HUES6 (cell line): ENCODE data around the gene NELFB.

Experiments
- H3K27ac ChIP-seq: 2 replicates; pipeline ENCODE4 v1.7.0; 2013; ENCODE audit warnings: low read depth, mild to moderate bottlenecking, low read length, inconsistent platforms
- H3K27me3 ChIP-seq: 2 replicates; pipeline ENCODE4 v1.6.1; 2013; ENCODE audit warnings: low read length; ENCODE audit not compliant: control insufficient read depth, insufficient read depth
- H3K36me3 ChIP-seq: 2 replicates; pipeline ENCODE4 v1.6.1; 2013; ENCODE audit warnings: low read length; ENCODE audit not compliant: control insufficient read depth, insufficient read depth
- H3K4me1 ChIP-seq: 2 replicates; pipeline ENCODE4 v1.6.1; 2013; ENCODE audit warnings: low read length; ENCODE audit not compliant: control insufficient read depth, insufficient read depth
- H3K4me3 ChIP-seq: 2 replicates; pipeline ENCODE4 v1.5.1; 2013; ENCODE audit warnings: low read depth, low read length
- H3K9ac ChIP-seq: one replicate; pipeline ENCODE4 v1.6.1; 2013; ENCODE audit warnings: mild to moderate bottlenecking, low read length
- H3K9me3 ChIP-seq: 2 replicates; pipeline ENCODE4 v1.6.1; 2013; ENCODE audit warnings: low read depth, low read length; ENCODE audit not compliant: control insufficient read depth, insufficient read depth

Gene NELFB

DNA sequence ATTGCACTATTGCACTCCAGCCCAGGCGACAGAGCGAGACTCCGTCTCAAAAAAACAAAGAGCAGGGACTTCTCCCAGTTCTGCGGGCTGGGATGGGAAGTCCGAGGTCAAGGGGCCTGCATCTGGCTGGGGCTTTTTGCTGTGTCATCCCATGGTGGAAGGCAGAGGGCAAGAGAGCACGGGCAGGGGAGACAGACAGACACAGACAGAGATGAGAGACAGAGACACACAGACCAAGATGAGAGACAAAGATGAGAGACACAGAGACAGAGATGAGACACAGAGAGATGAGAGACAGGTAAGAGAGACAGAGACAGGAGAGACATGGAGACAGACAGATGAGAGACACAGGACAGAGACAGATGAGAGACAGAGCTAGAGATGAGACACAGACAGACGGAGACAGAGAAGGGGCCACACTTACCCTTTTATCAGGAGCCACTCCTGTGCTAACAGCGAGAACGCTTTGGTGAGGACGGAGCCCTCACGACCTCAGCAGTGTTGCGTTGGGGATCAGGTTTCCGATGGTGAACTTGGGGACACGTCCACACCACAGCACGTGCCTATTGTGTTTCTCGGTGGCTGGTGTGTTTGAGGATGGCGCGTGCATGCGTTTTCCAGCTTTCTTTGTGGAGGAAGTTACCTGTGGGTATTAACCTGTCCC lies 13.5 kb downstream of the NELFB start:
- Histone ChIP-seq H3K9me3 (no peaks in the 10 kb centered on the region), H3K4me1 (peaks cover 3% of the 10 kb centered on the region; the same call in 1 of the 2 replicates), H3K4me3 (no peak overlapping the region), H3K36me3 (peaks cover 77% of the 10 kb centered on the region), H3K9ac (no peak overlapping the region), H3K27ac (no peak overlapping the region), H3K27me3 (no peaks in the 10 kb centered on the region)

DNA sequence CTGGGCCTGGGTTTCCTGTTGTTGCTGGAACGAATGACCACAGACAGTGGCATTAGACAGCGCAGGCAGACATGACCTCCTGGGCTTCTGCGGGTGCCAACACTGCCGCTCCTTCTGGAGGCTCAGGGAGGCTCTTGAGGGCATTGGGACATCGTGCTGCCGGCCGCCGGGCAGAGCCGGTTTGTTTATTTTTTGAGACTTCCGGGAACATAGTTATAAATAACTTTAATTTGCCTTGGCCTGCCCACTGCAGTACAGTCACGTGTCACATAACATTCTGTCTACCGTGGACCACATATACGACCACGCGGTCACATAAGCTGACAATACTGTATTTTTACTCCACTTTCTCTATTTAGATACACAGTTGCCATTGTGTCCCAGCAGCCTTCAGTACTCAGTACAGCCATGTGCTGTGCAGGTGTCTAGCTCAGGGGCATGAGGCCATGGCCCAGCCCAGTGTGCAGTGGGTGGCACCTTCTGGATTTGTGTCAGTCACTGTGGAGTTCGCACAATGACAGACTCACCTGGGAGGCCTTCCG lies 14.2 kb downstream of the NELFB start:
- Histone ChIP-seq H3K4me3 (no peak overlapping the region), H3K9ac (no peak overlapping the region), H3K27ac (no peak overlapping the region), H3K27me3 (no peaks in the 10 kb centered on the region), H3K4me1 (peaks cover 3% of the 10 kb centered on the region; the same call in 1 of the 2 replicates), H3K36me3 (peaks cover 75% of the 10 kb centered on the region), H3K9me3 (no peaks in the 10 kb centered on the region)

- Histone ChIP-seq H3K36me3 (peaks cover 61% of the 10 kb centered on the region), H3K4me3 (no peak overlapping the region), H3K9ac (no peak overlapping the region), H3K4me1 (peaks cover 16% of the 10 kb centered on the region; the same call in 1 of the 2 replicates), H3K9me3 (no peaks in the 10 kb centered on the region), H3K27me3 (no peaks in the 10 kb centered on the region), H3K27ac (no peak overlapping the region)
Measured at GRCh38 chr9:137270929-137271695, 16.0 kb downstream of the NELFB start.

DNA sequence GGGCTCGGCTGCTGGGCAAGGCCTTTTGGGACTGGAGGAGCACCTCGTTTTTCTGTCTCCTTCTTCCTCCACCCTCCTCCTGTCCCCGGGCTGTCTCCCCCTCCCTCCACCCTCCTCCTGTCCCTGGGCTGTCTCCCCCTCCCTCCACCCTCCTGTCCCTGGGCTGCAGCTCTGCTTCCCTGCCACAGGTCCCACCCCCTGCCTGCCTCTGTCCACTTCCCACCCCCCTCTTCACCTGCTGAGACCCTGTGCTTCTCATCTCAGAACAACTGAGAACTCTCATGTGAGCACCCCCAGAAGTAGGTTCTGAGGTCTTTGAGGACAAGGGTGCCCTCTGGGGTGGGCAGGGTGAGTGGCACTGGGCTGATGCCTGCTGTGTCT lies 16.6 kb downstream of the NELFB start:
- Histone ChIP-seq H3K9ac (no peak overlapping the region), H3K9me3 (no peaks in the 10 kb centered on the region), H3K36me3 (peaks cover 55% of the 10 kb centered on the region), H3K4me3 (no peak overlapping the region), H3K27ac (no peak overlapping the region), H3K27me3 (no peaks in the 10 kb centered on the region), H3K4me1 (peaks cover 21% of the 10 kb centered on the region)

DNA sequence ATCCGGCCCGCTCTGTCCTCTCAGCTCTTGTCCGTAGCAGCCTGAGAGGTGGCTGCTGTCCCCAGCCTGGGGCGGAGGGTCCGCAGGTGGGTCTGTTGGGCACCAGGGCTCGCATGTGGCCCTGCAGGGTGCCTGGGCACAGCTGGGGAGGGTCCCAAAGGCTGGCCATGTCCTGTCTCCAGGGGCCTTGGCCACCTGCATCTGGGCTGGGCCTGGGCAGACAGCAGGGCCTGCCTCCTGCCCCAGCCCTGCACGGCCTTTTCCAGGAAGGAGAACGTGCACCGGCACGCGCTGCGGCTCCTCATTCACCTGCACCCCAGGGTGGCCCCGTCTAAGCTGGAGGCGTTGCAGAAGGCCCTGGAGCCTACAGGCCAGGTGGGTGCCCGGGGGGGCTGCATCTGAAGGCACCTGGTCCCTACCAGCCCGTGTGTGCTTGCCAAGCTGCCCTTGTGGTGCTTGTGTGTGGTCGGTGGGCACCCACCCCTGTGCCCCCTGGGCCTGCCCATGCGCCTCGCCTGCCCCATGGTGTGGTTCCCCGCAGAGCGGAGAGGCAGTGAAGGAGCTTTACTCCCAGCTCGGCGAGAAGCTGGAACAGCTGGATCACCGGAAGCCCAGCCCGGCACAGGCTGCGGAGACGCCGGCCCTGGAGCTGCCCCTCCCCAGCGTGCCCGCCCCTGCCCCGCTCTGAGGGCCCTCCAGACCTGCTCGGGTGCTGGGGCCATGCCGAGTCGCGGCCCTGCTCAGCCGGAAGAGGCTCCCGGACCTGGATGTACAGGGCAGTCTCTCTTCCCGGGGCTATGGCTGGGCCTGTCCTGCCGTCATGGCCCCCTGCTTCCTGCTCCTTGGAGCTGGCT lies 17.3 kb downstream of the NELFB start:
- Histone ChIP-seq H3K4me3 (no peak overlapping the region), H3K9me3 (no peaks in the 10 kb centered on the region), H3K9ac (no peak overlapping the region), H3K27me3 (no peaks in the 10 kb centered on the region), H3K4me1 (peaks cover 29% of the 10 kb centered on the region), H3K36me3 (peaks cover 48% of the 10 kb centered on the region), H3K27ac (no peak overlapping the region; the same call in 1 of the 2 replicates)

DNA sequence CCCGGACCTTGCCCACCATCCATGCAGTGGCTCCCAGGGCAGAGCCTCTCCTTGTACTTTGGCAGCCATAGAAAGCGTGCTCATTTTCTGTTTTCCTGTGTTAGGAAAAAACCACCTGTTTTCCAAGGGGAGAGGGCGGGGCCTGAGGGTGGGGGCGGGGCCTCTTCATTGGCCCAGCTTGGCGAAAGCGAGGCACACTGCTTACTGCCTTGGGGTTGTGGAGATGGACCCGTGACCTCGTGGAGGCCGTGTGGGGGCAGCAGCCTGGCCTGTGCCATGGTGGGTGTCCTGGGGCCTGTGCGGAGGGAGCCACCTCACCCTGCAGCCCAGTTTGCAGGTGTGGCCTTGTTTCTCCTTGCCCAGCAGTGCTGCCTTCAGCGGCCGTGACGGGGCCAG lies 18.0 kb downstream of the NELFB start:
- peaks cover 35% of the 10 kb centered on the region for H3K4me1 ChIP-seq
- no peaks in the 10 kb centered on the region for H3K27me3 ChIP-seq
- peaks cover 42% of the 10 kb centered on the region for H3K36me3 ChIP-seq
- no peak overlapping the region for H3K27ac ChIP-seq
- H3K9me3 ChIP-seq, result no peaks in the 10 kb centered on the region
- no peak overlapping the region for H3K4me3 ChIP-seq
- no peak overlapping the region for H3K9ac ChIP-seq

GRCh38 chr9:137273611-137274320 lies 18.6 kb downstream of the NELFB start:
- no peaks in the 10 kb centered on the region for H3K27me3 ChIP-seq
- no peaks in the 10 kb centered on the region for H3K9me3 ChIP-seq
- H3K4me1 ChIP-seq, result peaks cover 35% of the 10 kb centered on the region
- no peak overlapping the region for H3K4me3 ChIP-seq
- no peak overlapping the region for H3K27ac ChIP-seq
- H3K36me3 ChIP-seq, result peaks cover 36% of the 10 kb centered on the region
- no peak overlapping the region for H3K9ac ChIP-seq

GRCh38 chr9:137275203-137275587 lies 20.1 kb downstream of the NELFB start:
- no peaks in the 10 kb centered on the region for H3K27me3 ChIP-seq
- peaks cover 35% of the 10 kb centered on the region for H3K4me1 ChIP-seq
- H3K9me3 ChIP-seq, result no peaks in the 10 kb centered on the region
- H3K9ac ChIP-seq, result no peak overlapping the region
- no peak overlapping the region for H3K27ac ChIP-seq
- peaks cover 28% of the 10 kb centered on the region for H3K36me3 ChIP-seq
- H3K4me3 ChIP-seq, result no peak overlapping the region

DNA sequence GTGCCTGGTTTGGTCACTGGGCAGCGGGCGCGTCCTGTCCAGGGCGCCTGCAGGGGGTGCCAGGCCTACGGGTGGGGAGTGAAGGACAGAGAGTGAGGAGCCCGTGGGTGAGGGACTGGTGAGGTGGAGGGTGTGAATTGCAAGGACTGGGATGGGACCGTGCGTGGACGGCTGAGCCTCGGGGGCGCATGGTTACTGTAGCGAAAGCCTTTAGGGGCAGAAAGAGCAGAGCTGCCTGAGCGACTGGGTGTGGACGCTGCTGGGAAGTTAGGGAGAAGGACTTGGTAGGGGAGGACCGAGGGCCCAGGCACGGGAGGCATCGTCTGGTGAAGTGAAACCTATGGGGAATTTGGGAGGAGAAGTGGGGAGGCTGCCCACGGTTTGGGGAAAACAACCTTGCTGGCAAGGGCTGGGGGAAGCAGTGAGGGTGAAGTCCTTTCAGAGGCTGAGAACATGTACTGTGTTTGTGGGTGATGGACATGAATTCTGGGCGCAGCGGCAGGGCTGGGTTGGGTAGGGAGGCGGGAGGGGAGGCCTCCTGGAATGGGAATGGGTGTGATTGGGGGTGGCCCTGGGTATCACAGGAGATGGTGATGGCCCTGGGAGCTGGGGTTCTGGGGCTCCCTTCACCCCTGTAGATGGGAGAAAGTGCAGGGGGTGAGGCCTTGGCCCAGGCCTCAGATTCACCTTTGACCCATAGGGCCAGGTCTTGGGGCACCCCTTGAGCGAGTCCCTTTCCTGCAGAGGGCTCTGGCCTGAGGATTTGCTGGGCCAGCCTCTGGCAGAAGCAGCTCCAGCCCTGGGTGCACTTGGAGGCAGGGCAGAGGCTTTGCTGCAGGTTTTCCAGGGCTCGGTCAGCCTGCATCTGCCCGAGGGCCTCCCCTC lies 20.7 kb downstream of the NELFB start:
- H3K27ac ChIP-seq, result peak overlapping the region; percentile 89; the same call in 1 of the 2 replicates
- H3K9me3 ChIP-seq, result no peaks in the 10 kb centered on the region
- H3K4me1 ChIP-seq, result peaks cover 38% of the 10 kb centered on the region
- no peak overlapping the region for H3K4me3 ChIP-seq
- peaks cover 28% of the 10 kb centered on the region for H3K36me3 ChIP-seq
- H3K9ac ChIP-seq, result no peak overlapping the region
- H3K27me3 ChIP-seq, result no peaks in the 10 kb centered on the region
